Stimulated activated naive CD4-positive, alpha-beta T cell (primary cell): ENCODE results near the gene TBC1D2.
"Not testable (repeated sequence)": the region's sequence is repeated elsewhere in the genome, so short reads cannot be mapped to it uniquely, and the experiment has no call there.

Experiments used
- DNase-seq, 6 experiments: peaks; one replicate each; lab custom pipeline; 2025; lab: John Stamatoyannopoulos, UW

TBC1D2 gene

GRCh38 chr9:98187926-98188325 lies 67.5 kb downstream of the TBC1D2 start:
- no peak for DNase-seq

GRCh38 chr9:98186236-98186635 lies 69.2 kb downstream of the TBC1D2 start:
- DNase-seq = no peak

- no peak for DNase-seq
Measured at GRCh38 chr9:98185611-98186171, 69.8 kb downstream of the TBC1D2 start.

GRCh38 chr9:98185021-98185567 lies 70.4 kb downstream of the TBC1D2 start:
- no peak for DNase-seq

- no peak for DNase-seq
Measured at GRCh38 chr9:98184326-98184725, 71.1 kb downstream of the TBC1D2 start.

GRCh38 chr9:98182889-98183599 lies 72.4 kb downstream of the TBC1D2 start:
- DNase-seq = no peak

GRCh38 chr9:98182069-98182820 lies 73.2 kb downstream of the TBC1D2 start:
- DNase-seq = no peak

- no peak for DNase-seq
Measured at GRCh38 chr9:98181746-98182068, 73.7 kb downstream of the TBC1D2 start.

GRCh38 chr9:98180996-98181395 lies 74.5 kb downstream of the TBC1D2 start:
- DNase-seq = no peak

GRCh38 chr9:98178874-98179850 lies 76.3 kb downstream of the TBC1D2 start:
- DNase-seq = no peak

- no peak for DNase-seq
Measured at GRCh38 chr9:98176391-98177259, 78.8 kb downstream of the TBC1D2 start.

- no peak for DNase-seq
Measured at GRCh38 chr9:98175762-98176161, 79.7 kb downstream of the TBC1D2 start.

- no peak for DNase-seq
Measured at GRCh38 chr9:98175028-98175569, 80.3 kb downstream of the TBC1D2 start.

GRCh38 chr9:98174502-98174918 lies 80.9 kb downstream of the TBC1D2 start:
- DNase-seq = not testable (repeated sequence)

- no peak for DNase-seq
Measured at GRCh38 chr9:98173181-98173580, 82.3 kb downstream of the TBC1D2 start.

GRCh38 chr9:98172604-98173003 lies 82.8 kb downstream of the TBC1D2 start:
- no peak for DNase-seq

- DNase-seq = no peak
Measured at GRCh38 chr9:98171176-98171925, 84.1 kb downstream of the TBC1D2 start.

GRCh38 chr9:98168941-98169488 lies 86.4 kb downstream of the TBC1D2 start:
- no peak for DNase-seq

- no peak for DNase-seq
Measured at GRCh38 chr9:98168153-98168780, 87.2 kb downstream of the TBC1D2 start.
